ELR (cell line): ENCODE data around the gene RTL9.
"Not testable (repeated sequence)": the region's sequence is repeated elsewhere in the genome, so short reads cannot be mapped to it uniquely, and the experiment has no call there.

Experiments
- DNase-seq: peaks from one replicate; pipeline ENCODE4 v3.0.0-alpha.2; 2015; ENCODE audit warnings: low read depth

Gene RTL9

GRCh38 chrX:110358548-110358947 lies at the start of gene RTL9:
Gene RTL9, plus strand, starts transcription at chrX:110358848. Its CDS starts 91,770 bp downstream, at chrX:110450618.
- no peak for DNase-seq

- DNase-seq, result no peak
Observed at GRCh38 chrX:110310000-110310790, 48.5 kb upstream of the RTL9 start.

DNA sequence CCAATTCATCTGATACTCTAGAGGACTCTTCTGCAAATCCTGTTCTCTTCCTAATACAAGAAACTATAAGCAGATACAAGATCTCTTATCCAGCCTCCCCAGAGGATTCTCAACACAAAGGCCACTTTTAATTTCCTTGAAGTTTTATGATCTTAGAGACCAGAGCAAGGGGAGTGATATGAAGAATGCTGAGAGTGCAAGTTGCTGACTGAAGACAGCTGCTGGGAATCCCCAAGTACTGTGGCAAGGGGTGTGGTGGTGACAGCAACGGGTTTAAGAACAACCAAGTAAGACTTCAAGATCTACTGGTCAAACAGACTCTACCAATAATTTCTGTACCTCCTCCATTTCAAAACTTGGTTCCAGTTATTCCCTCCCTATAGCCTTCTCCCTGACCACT lies 47.8 kb upstream of the RTL9 start:
- no peak for DNase-seq

- DNase-seq, result no peak
Observed at GRCh38 chrX:110311437-110312230, 47.0 kb upstream of the RTL9 start.

- no peak for DNase-seq
Observed at GRCh38 chrX:110315551-110315950, 43.1 kb upstream of the RTL9 start.

DNA sequence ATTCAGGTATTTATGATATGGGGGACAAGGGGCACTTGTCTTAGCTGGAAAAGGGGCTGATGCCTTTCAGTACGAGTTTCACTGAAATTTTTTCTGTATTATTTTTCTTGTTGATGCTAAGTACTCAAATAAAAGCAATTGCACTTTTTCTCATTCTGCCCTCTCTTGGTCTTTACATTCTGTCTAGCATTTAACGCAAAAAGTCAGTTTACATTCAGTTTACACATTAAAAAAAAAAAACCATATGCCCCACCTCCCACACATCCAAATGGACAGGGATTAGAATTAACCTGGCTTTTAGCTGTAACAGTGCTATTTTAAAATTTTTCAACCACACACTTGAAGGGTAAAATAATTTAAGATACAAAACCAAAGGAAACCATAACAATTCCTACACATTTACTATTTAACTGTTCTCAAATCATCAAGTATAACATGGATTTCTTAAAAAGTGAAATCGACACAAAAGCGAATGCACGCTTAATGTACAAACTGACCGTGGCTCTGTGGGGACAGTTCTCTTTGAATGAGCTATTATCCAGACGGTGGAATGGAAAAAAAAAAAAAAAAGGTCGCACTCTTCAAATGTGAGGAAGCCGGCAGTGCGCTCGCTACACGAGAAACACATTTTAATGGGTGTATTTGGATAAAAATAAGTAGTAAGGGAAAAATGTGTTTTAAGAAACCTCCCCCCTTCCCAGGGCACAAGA lies 42.1 kb upstream of the RTL9 start:
- peak; percentile 35 for DNase-seq

DNA sequence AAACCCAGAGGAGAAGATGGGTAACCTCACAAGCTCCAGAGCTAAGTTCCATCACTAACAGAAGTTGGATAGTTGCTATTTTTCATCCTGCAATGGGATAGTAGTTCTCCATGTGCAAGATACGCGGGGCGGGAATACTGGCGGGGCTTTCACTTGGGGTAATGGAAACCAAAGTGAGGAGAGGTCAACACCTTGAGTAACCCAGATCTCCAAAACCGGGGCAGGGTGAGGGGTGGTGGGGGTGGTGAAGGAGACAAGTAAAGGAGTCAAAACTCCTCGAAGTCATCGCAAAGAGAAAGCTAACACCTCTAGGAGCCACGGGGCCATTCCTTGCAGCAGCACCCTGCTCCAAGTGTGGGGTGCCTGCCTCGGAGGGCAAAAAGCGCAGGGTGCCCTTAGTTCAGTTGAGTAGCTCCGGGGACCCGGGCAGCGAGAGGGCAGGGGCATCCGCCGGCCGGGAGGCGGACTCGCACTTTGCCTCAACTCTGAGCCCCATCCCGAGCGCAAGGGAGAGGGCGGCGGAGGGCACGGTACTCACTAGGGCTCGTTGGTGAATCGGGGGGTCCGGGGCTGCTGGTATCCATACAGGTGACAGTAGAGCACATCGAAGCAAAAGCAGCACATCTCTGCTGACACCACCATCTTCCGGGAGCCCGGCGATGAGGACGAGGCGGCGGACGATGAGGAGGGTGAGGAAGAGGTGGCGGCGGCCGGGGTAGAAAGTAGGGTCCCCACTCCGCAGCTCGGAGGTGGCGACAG lies 41.4 kb upstream of the RTL9 start:
- DNase-seq, result peak; percentile 41

DNA sequence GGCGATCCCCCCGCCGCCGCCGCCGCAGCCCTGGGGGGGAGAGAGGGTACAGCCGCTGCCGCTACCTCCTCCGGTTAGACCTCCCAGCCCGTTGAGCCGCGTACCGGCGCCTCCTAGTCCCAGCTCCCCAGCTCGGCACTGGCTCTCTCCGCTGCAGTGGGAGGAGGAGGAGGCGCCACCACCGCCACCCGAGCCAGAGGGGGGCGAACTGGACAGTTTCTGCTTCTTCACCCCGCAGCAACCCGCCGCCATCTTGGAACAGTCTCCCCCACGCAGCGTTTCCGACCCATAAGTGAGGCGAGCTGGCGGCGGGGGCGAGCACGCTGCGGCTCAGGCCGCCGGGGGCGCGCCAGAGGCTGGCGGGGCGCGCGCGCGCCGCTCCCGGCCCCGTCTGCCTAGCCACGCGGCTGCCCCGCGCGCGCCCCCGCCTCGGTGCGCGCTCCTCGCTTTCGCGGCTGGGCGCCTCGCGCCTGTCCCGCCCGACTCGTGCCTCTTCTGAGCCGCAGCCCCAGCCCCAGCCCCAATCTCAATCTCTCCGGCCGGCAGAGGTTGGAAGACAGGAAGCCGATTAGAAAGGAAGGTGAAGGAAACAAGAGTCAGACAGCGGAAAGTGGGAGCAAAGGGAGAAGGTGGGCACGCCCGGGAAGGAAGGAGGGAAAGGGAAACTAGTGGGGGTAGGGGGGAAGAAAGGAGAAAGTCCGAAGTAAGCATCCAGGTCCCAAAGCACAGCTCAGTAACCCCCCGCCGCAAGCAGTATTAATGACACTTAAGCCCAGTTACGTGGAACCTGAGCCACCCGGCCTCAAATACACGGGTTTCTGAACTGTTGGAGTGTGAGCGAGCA lies 40.6 kb upstream of the RTL9 start, which contains the start of gene AMMECR1:
TSS of gene AMMECR1 (minus strand) at position 266 of the 844 bp plus-strand sequence. CDS start at position 252, 14 bp downstream.
- peak; percentile 86 for DNase-seq

DNA sequence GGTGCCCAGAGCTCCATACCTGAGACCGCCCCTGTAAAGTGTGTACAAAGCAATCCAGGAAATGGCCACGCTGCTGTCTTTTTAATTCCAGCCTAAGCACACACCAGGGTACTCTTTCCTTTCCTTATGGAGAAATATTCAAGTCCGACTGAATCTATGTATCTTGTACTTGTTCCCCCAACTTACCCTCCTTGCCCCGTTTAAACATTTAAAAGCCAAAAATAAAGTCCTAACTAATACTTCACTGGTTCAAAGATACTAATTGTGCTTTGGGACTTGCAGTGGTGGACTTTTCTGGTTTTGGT lies 40.0 kb upstream of the RTL9 start:
- DNase-seq, result no peak

DNA sequence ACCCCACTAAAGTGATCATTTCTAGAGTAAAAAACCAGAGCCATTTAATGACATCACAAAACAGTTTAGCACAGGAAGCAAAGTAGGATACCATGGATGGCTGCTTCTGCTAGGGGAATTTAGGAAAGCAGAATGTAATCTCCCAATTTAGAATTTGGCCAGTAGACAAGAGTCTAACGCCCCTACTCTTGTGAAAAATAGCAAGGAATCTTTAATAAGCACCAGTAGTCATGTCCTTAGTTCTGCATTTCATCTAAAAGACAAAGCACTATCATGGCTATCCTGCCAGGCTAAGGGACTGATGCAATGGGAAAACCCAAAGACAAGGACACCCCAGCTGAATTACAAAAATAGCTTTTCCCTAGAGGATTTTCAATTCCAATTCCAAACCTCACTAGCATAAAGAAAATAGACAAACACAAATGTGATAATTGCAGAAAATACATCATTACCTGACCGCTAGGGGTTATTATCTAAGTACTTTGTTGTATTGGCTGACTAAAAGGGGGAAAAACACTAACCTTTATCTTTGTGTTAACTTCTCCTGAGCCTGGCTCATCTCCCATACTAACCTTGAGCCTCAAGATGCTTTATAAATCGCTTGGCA lies 38.2 kb upstream of the RTL9 start:
- no peak for DNase-seq

GRCh38 chrX:110321081-110321480 lies 37.6 kb upstream of the RTL9 start:
- DNase-seq, result no peak

DNA sequence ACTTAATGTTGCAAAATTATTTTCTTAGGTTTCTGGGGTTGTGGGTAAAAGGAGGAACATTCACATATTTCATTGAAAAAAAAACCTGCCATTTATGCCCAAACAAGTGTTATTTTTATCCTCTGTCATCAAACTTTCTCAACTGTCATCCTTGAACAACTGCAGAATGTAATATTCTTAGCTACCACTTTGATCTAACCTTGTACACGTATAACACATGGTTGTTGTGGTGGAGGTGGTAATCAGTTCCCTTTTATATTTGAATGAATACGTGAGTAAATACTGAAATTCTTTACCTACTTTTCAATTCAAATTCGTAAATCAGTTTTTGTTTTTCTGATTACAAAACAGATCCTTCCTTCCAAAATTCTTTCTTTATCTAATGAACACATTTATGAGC lies 37.0 kb upstream of the RTL9 start:
- no peak for DNase-seq

DNA sequence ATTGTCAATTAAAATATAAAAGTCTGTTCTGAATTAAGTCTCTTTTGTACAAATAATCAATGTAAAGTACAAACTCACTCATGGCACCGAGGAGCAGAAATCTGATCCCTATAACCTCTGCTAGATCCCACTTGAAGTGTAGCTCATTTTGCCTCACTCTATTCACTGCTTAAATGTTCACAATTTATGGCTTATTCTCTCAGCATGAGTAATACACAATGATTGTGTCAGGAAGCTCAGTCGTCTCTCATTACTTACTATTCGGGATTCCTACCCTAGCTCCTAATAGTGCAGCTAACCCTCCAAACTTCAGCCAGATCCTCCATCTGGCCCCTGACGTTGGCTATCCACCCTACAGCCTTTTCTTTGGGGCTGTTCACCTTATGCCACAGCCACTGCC lies 36.0 kb upstream of the RTL9 start:
- peak; percentile 47 for DNase-seq

DNA sequence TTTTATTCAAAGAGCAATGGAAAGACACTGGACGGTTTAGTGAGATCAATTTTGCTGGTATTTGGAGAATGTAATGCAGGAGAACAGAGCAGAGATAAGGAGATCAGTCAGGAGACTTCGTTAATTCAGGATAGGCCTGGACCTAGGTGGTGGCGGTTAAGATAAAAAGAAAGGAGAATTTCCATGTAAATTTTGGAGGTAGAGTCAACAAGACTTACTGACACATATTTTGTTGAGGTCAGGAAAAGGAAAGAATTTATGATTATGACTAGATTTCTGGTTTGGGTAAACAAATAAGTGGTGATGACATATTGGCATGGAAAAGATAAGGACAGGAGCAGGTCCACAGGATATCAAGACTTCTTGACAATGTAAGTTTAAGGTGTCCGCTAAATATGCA lies 31.9 kb upstream of the RTL9 start:
- DNase-seq, result no peak

- DNase-seq, result no peak
Observed at GRCh38 chrX:110327336-110327735, 31.3 kb upstream of the RTL9 start.

GRCh38 chrX:110328613-110329012 lies 30.0 kb upstream of the RTL9 start:
- not testable (repeated sequence) for DNase-seq

GRCh38 chrX:110331444-110332030 lies 27.1 kb upstream of the RTL9 start:
- DNase-seq, result no peak

GRCh38 chrX:110333458-110333857 lies 25.2 kb upstream of the RTL9 start:
- DNase-seq, result not testable (repeated sequence)

GRCh38 chrX:110338935-110339334 lies 19.7 kb upstream of the RTL9 start:
- DNase-seq, result no peak
